Activated naive CD4-positive, alpha-beta T cell treated with anti-CD3 and anti-CD28 coated beads, Interleukin-2, amount 50 U/mL, for 24 hours (primary cell): ENCODE measurements around the gene SS18.
"Not testable (repeated sequence)": the region's sequence is repeated elsewhere in the genome, so short reads cannot be mapped to it uniquely, and the experiment has no call there.

Experiments
- H3K27ac Mint-ChIP-seq: one replicate; pipeline ENCODE4 v1.8.0; 2021; ENCODE audit warnings: mild to moderate bottlenecking, mixed read lengths
- H3K27me3 Mint-ChIP-seq: one replicate; pipeline ENCODE4 v1.8.0; 2021; ENCODE audit warnings: mixed read lengths
- H3K36me3 Mint-ChIP-seq: one replicate; pipeline ENCODE4 v1.8.0; 2021; ENCODE audit warnings: mixed read lengths
- H3K4me1 Mint-ChIP-seq: one replicate; pipeline ENCODE4 v1.8.0; 2021; ENCODE audit warnings: mixed read lengths
- H3K4me3 Mint-ChIP-seq: one replicate; pipeline ENCODE4 v1.8.0; 2021; ENCODE audit warnings: mild to moderate bottlenecking, mixed read lengths
- H3K9me3 Mint-ChIP-seq: one replicate; pipeline ENCODE4 v1.8.0; 2021; ENCODE audit warnings: mixed read lengths

Gene SS18, protein sequence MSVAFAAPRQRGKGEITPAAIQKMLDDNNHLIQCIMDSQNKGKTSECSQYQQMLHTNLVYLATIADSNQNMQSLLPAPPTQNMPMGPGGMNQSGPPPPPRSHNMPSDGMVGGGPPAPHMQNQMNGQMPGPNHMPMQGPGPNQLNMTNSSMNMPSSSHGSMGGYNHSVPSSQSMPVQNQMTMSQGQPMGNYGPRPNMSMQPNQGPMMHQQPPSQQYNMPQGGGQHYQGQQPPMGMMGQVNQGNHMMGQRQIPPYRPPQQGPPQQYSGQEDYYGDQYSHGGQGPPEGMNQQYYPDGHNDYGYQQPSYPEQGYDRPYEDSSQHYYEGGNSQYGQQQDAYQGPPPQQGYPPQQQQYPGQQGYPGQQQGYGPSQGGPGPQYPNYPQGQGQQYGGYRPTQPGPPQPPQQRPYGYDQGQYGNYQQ

GRCh38 chr18:26090130-26091046 lies at the start of gene SS18:
TSS of gene SS18 (minus strand) at chr18:26090613. CDS start at chr18:26090569, 44 bp downstream.
- Mint-ChIP-seq H3K27ac (peak within 1 kb of the TSS; percentile 98), H3K27me3 (no peaks in the 10 kb centered on the region), H3K4me1 (peaks cover 45% of the 10 kb centered on the region), H3K9me3 (no peaks in the 10 kb centered on the region), H3K4me3 (peak within 1 kb of the TSS; percentile 95), H3K36me3 (peaks cover 9% of the 10 kb centered on the region)

DNA sequence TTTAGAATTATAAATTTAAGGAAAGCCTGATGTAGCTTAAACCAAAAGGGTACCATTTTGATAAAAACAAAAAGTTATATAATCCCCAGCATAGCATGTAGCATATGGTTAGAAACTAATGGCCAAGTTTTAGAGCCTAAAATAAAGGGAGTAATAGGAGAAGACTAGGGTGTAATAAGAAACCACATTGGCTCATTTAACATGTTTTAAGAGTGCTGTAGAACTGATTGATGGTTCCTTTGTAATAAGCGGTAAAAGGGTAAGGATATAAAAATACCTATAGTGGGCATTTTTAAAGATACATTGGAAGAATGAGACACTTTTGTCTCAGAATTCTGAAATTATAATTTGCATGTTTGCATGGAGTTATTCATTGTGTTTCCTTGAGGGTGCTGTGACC lies 45.1 kb upstream of the SS18 start:
- peaks cover under 1% of the 10 kb centered on the region for H3K9me3 Mint-ChIP-seq
- no peak overlapping the region for H3K4me3 Mint-ChIP-seq
- H3K4me1 Mint-ChIP-seq = peaks cover 3% of the 10 kb centered on the region
- no peaks in the 10 kb centered on the region for H3K27me3 Mint-ChIP-seq
- H3K27ac Mint-ChIP-seq = no peak overlapping the region
- peaks cover 1% of the 10 kb centered on the region for H3K36me3 Mint-ChIP-seq

DNA sequence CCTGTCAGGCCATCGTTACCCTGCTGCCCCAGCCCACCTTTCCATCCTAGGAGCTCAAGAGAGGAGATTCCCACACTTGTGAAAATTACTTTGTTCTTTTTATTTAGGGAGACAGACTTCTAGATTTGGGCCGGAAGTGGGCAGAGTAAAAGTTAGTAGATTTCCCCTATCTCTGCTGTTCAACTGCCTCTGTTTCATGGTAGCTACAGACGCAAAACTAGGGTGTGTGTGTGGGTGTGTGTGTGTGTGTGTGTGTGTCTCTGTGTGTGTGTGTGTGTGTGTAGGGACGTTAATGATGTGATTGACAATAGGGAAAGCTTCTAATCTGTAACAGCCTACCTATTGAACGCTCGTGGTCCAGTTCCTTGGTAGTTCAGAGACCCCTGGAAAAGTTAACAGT lies 43.7 kb upstream of the SS18 start:
- Mint-ChIP-seq H3K4me1 (peaks cover 3% of the 10 kb centered on the region), H3K27ac (peak overlapping the region; percentile 76), H3K4me3 (peak overlapping the region; percentile 82), H3K36me3 (no peaks in the 10 kb centered on the region), H3K9me3 (peaks cover 5% of the 10 kb centered on the region), H3K27me3 (no peaks in the 10 kb centered on the region)

- Mint-ChIP-seq H3K36me3 (no peaks in the 10 kb centered on the region), H3K27me3 (no peaks in the 10 kb centered on the region), H3K4me1 (peaks cover 3% of the 10 kb centered on the region), H3K9me3 (peaks cover 5% of the 10 kb centered on the region), H3K27ac (peak within 1 kb of the TSS; percentile 76), H3K4me3 (peak within 1 kb of the TSS; percentile 82)
Measured at GRCh38 chr18:26133652-26134051, 43.2 kb upstream of the SS18 start, which contains the start of gene PSMA8. TSS of gene PSMA8 (plus strand) at chr18:26133869. CDS start at chr18:26133966, 97 bp downstream.

GRCh38 chr18:26128192-26128591 lies 37.8 kb upstream of the SS18 start:
- H3K4me1 Mint-ChIP-seq, H3K36me3 Mint-ChIP-seq, H3K27me3 Mint-ChIP-seq, H3K9me3 Mint-ChIP-seq, H3K4me3 Mint-ChIP-seq, H3K27ac Mint-ChIP-seq: not testable (repeated sequence)

DNA sequence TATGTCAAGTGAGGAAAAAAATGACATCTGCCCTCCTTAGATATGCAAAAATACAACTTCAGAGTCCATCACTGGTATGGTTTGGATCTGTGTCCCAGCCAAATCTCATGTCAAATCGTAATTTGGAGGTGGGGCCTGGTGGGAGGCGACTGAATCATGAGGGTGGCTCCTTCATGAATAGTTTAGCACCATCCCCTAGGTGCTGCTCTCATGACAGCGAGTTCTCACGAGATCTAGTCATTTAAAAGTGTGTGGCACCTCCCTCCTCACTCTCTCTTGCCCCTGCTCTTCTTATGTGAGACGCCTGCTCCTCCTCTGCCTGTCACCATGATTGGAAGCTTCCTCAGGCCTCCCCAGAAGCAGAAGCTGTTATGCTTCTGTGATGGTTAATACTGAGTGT lies 37.4 kb upstream of the SS18 start:
- no peak overlapping the region for H3K27ac Mint-ChIP-seq
- no peaks in the 10 kb centered on the region for H3K27me3 Mint-ChIP-seq
- H3K36me3 Mint-ChIP-seq = peaks cover 2% of the 10 kb centered on the region
- H3K9me3 Mint-ChIP-seq = peaks cover 13% of the 10 kb centered on the region
- peaks cover 3% of the 10 kb centered on the region for H3K4me1 Mint-ChIP-seq
- H3K4me3 Mint-ChIP-seq = no peak overlapping the region

DNA sequence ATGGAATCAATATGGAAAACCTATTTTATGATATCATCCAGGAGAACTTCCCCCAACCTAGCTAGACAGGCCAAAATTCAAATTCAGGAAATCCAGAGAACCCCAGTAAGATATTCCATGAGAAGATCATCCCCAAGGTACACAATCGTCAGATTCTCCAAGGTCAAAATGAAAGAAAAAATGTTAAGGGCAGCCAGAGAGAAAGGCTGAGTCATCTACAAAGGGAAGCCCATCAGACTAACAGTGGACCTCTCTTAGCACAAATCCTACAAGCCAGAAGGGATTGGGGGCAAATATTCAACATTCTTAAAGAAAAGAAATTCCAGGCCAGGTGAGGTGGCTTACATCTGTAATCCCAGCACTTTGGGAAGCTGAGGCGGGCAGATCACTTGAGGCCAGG lies 31.6 kb upstream of the SS18 start:
- H3K27me3 Mint-ChIP-seq, H3K4me3 Mint-ChIP-seq, H3K4me1 Mint-ChIP-seq, H3K9me3 Mint-ChIP-seq, H3K36me3 Mint-ChIP-seq, H3K27ac Mint-ChIP-seq: not testable (repeated sequence)

GRCh38 chr18:26121476-26121875 lies 31.1 kb upstream of the SS18 start:
- Mint-ChIP-seq H3K27ac (no peak overlapping the region), H3K4me3 (no peak overlapping the region), H3K36me3 (peaks cover 2% of the 10 kb centered on the region), H3K27me3 (peaks cover 7% of the 10 kb centered on the region), H3K9me3 (peaks cover 9% of the 10 kb centered on the region), H3K4me1 (no peaks in the 10 kb centered on the region)

DNA sequence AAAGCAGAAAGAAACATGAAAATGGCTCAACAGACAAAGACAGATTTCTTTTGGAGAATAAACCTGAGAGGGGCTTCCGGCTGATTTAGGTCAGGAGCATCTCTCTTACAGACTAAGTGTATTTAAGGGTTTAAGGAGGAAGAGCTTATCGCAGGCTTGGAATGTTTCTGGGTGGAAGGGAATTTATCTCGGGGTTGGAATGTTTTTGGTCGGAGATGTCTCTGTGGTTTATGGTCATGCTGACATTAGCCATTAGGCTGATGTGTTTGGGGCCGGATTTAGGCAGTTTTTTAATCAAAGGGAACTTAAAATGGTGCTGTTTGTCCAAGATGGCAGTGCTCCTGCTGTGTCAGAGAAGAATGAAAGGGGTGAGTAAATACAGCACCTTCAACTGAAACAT lies 28.8 kb upstream of the SS18 start:
- no peaks in the 10 kb centered on the region for H3K4me1 Mint-ChIP-seq

DNA sequence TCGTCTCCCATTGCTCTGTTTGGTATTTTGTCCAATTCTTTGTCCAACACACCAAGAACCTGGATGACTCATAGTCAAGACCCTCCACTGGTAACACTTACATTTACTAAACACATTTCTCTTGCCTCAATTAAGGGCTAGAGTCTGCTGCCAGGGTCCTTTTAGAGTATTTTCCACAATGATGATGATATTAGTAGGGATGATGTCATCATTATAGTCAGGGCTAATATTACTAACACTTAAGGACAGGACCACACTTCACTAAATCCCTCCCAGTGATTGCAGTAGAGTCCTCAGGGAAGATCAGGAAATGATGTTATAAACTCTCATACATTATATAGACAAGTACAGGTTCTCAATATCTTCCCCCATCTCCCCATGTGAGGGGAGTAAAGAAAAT lies 13.6 kb upstream of the SS18 start:
- Mint-ChIP-seq H3K36me3 (no peaks in the 10 kb centered on the region), H3K27ac (no peak overlapping the region), H3K27me3 (no peaks in the 10 kb centered on the region), H3K4me1 (no peaks in the 10 kb centered on the region), H3K4me3 (no peak overlapping the region), H3K9me3 (no peaks in the 10 kb centered on the region)

More for the DNA sequence above, 28.8 kb upstream of the SS18 start:
- H3K27me3 Mint-ChIP-seq = peaks cover 7% of the 10 kb centered on the region
- no peak overlapping the region for H3K4me3 Mint-ChIP-seq
- peaks cover 2% of the 10 kb centered on the region for H3K36me3 Mint-ChIP-seq
- peak overlapping the region; percentile 42 for H3K27ac Mint-ChIP-seq
- H3K9me3 Mint-ChIP-seq = peaks cover 9% of the 10 kb centered on the region

DNA sequence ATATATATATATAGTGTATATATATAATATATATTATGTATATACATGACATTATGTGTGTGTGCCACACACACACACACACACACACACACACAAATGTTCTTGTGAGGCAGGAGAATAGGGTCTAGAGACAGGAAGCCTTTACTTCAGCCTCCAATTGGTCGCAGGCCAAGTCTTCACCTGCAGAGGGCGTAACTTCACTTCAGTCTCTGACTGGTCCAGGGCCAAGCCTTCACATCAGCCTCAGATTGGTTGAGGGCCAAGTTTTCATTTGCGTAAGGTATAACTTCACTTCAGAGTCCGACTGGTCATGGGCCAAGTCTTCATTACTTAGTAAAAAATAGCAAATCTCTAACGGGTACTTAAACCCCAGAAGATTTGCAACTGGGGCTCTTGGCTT lies 13.2 kb upstream of the SS18 start:
- no peaks in the 10 kb centered on the region for H3K4me1 Mint-ChIP-seq
- no peaks in the 10 kb centered on the region for H3K9me3 Mint-ChIP-seq
- H3K36me3 Mint-ChIP-seq = no peaks in the 10 kb centered on the region
- H3K27me3 Mint-ChIP-seq = no peaks in the 10 kb centered on the region
- no peak overlapping the region for H3K4me3 Mint-ChIP-seq
- no peak overlapping the region for H3K27ac Mint-ChIP-seq

GRCh38 chr18:26097563-26097962 lies 7.2 kb upstream of the SS18 start:
- H3K9me3 Mint-ChIP-seq = no peaks in the 10 kb centered on the region
- peaks cover 3% of the 10 kb centered on the region for H3K36me3 Mint-ChIP-seq
- no peaks in the 10 kb centered on the region for H3K27me3 Mint-ChIP-seq
- H3K4me3 Mint-ChIP-seq = no peak overlapping the region
- H3K4me1 Mint-ChIP-seq = no peaks in the 10 kb centered on the region
- no peak overlapping the region for H3K27ac Mint-ChIP-seq

DNA sequence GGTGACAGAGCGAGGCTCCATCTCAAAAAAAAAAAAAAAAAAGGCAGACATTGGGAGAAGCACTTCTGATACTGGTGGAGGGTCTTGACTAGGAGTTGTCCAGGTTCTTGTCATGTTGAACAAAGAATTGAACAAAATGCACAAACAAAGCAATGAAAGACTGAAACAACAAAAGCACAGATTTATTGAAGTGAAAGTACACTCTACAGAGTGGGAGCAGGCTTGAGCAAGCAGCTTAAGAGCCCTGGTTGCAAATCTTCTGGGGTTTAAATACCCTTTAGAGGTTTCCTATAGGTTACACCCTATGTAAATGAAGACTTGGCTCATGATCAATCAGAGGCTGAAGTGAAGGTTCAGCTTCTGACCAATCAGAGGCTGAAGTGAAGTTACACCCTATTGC lies 6.4 kb upstream of the SS18 start:
- H3K4me3 Mint-ChIP-seq = no peak overlapping the region
- no peak overlapping the region for H3K27ac Mint-ChIP-seq

DNA sequence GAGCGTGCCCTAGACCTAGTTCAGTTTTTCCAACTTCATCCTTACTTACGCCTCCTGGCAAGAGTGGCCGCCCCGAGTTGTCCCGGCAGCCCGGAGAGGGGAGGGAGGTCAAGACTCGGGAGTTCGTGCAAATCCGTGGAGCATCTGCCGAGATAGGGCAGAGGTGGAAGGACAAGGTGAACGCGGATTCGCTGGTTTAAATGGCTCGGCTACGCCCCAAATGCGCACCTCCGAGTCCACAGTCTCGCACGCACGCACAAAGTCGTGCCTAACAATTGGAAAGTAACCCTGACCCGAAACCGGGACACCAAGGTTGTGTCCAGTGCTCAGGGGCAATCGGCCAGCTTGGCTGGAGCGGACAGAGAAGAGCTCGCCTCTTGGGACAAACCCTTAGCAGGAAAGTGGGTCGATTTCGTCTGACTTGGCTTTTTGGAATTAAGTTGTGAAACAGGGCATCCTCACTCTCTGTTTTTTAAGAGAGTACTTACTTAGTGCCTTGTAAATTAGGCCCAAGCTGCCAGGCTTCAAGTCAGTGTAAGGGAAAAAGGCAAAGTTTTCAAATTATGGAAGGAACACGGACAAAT lies 726 bp upstream of the SS18 start:
- Mint-ChIP-seq H3K4me1 (peaks cover 38% of the 10 kb centered on the region), H3K27me3 (no peaks in the 10 kb centered on the region), H3K36me3 (peaks cover 7% of the 10 kb centered on the region), H3K27ac (peak overlapping the region; percentile 98), H3K4me3 (peak overlapping the region; percentile 95), H3K9me3 (no peaks in the 10 kb centered on the region)

More for the DNA sequence above, 6.4 kb upstream of the SS18 start:
- H3K4me1 Mint-ChIP-seq = no peaks in the 10 kb centered on the region
- no peaks in the 10 kb centered on the region for H3K9me3 Mint-ChIP-seq
- no peaks in the 10 kb centered on the region for H3K27me3 Mint-ChIP-seq
- H3K36me3 Mint-ChIP-seq = peaks cover 3% of the 10 kb centered on the region

DNA sequence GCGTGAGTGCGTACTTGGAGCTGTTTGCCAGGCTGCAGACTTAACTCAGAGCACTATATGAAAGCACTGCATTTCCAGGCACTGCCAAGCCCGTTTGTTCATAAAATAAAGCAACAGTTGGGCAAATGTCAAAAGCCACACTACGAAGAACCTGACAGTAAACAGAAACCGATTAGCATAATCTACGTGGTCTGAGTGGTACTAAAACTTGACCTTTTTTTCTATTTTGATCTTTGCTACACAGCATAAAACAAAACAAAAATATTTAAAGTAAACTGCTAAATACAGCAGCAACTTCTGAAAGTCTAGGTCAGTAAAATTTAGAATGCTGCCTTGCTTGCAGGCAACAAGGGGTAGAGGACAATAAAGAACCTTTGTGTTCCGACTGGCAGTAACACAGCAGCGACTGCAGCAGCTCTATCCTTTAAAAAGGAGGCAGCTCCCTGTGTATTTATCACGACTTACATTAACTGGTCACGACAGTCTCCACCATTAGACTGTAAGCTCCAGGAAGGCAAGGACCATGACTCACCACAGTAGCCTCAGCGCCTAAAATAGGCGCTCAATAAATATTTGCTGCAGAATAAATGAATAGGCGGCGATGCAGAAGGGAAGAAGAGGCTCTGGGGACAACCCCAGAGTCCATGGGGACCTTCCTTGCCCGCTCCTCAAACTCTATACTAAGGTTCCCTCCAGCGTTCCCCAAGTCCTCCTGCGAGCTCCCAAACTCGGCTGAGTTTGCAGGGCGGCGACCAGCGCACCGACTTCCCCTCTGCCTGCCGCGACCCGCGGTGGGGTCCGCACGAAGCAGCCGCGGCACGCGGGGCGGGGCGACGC lies 902 bp downstream of the SS18 start:
- H3K27me3 Mint-ChIP-seq = no peaks in the 10 kb centered on the region
- peak overlapping the region; percentile 98 for H3K27ac Mint-ChIP-seq
- H3K36me3 Mint-ChIP-seq = peaks cover 12% of the 10 kb centered on the region
- peak overlapping the region; percentile 95 for H3K4me3 Mint-ChIP-seq
- H3K4me1 Mint-ChIP-seq = peaks cover 52% of the 10 kb centered on the region
- no peaks in the 10 kb centered on the region for H3K9me3 Mint-ChIP-seq
